Measurements from ENCODE around the gene CHID1. TPM values are rescaled to one million over a fixed set of nuclear protein-coding genes. Genes with fewer than 3 reads are reported as not detected.

CHID1 gene
- total RNA-seq, 1 donor from 2014 or later = 69.4 TPM

GRCh38 chr11:844693-845644 lies 65.6 kb downstream of the CHID1 start:
- Histone ChIP-seq H3K27me3 (no peaks in the 10 kb centered on the region), H3K4me3 (peak overlapping the region; percentile 94 to 98), H3K36me3 (peaks cover 3 to 7% of the 10 kb centered on the region in 2 donors), H3K27ac (peak overlapping the region; percentile 92 to 95), H3K9me3 (no peaks in the 10 kb centered on the region), H3K4me1 (peaks cover 48 to 57% of the 10 kb centered on the region in 2 donors)
- intact Hi-C loops (cut with DNase I) = loop anchor here (1.0 to 10.0 kb wide), 5 partner anchors 11 to 920 kb away; partner anchors contain the start of genes AP2A2, CHID1 and CTSD
- TF ChIP-seq CTCF (IDR thresholded peaks at IDR 0.05) = no peak
- DNase-seq (ENCODE audit: low spot score in 2 of 2) = peak; percentile 81 to 95

GRCh38 chr11:843818-844692 lies 66.6 kb downstream of the CHID1 start:
- peak; percentile 89 to 96 for DNase-seq (ENCODE audit: low spot score in 2 of 2)
- Histone ChIP-seq H3K4me1 (peaks cover 48 to 52% of the 10 kb centered on the region in 2 donors), H3K9me3 (no peaks in the 10 kb centered on the region), H3K36me3 (peaks cover 12 to 16% of the 10 kb centered on the region in 2 donors), H3K4me3 (peak overlapping the region; percentile 94 to 98), H3K27me3 (no peaks in the 10 kb centered on the region), H3K27ac (peak overlapping the region; percentile 92 to 95)
- intact Hi-C loops (cut with DNase I) = loop anchor here (1.0 to 10.0 kb wide), 3 partner anchors 10 to 921 kb away; partner anchors contain the start of gene CTSD
- peak in 2 of 3 experiments; percentile 3 to 20 for TF ChIP-seq CTCF (IDR thresholded peaks at IDR 0.05)

- Histone ChIP-seq H3K9me3 (no peaks in the 10 kb centered on the region), H3K4me3 (peak overlapping the region; percentile 94 to 98), H3K36me3 (peaks cover 20 to 24% of the 10 kb centered on the region in 2 donors), H3K4me1 (peaks cover 39 to 44% of the 10 kb centered on the region in 2 donors), H3K27me3 (no peaks in the 10 kb centered on the region), H3K27ac (peak overlapping the region; percentile 92 to 95)
- intact Hi-C loops (cut with DNase I) = loop anchor here (10.0 kb wide), 2 partner anchors 712 to 922 kb away; partner anchors contain the start of gene CTSD
- no peak for DNase-seq (ENCODE audit: low spot score in 2 of 2)
- TF ChIP-seq CTCF (IDR thresholded peaks at IDR 0.05) = no peak
These were observed 67.4 kb downstream of the CHID1 start for GRCh38 chr11:843086-843734.

- Histone ChIP-seq H3K36me3 (peaks cover 28 to 32% of the 10 kb centered on the region in 2 donors), H3K9me3 (no peaks in the 10 kb centered on the region), H3K27me3 (no peaks in the 10 kb centered on the region), H3K4me1 (peaks cover 36 to 41% of the 10 kb centered on the region in 2 donors), H3K4me3 (peak within 1 kb of the TSS; percentile 94 to 98), H3K27ac (peak within 1 kb of the TSS; percentile 92 to 95)
- TF ChIP-seq CTCF (IDR thresholded peaks at IDR 0.05) = no peak
- peak in 1 of 2 donors; percentile 93 for DNase-seq (ENCODE audit: low spot score in 2 of 2)
- intact Hi-C loops (cut with DNase I) = loop anchor here (10.0 kb wide), 2 partner anchors 712 to 922 kb away; partner anchors contain the start of gene CTSD
These were observed 68.1 kb downstream of the CHID1 start, which contains the start of the genes POLR2L and TSPAN4 for GRCh38 chr11:842370-843002. Gene POLR2L, minus strand, starts transcription at chr11:842529. Its CDS starts 21 bp downstream, at chr11:842508. Gene TSPAN4, plus strand, starts transcription at chr11:842852. Its CDS starts 7,453 bp downstream, at chr11:850305.

Data from ascending aorta (tissue), 2 donors.